LNCAP (cell line): Measurements from ENCODE around the gene ASIC4.

Source experiments
- TF ChIP-seq, protein P1 (sequence below): fragments of 450-650 bp; IDR thresholded peaks from 2 replicates; pipeline ENCODE4 v1.5.1; 2017; ENCODE audit warnings: mild to moderate bottlenecking

The ASIC4 gene

DNA sequence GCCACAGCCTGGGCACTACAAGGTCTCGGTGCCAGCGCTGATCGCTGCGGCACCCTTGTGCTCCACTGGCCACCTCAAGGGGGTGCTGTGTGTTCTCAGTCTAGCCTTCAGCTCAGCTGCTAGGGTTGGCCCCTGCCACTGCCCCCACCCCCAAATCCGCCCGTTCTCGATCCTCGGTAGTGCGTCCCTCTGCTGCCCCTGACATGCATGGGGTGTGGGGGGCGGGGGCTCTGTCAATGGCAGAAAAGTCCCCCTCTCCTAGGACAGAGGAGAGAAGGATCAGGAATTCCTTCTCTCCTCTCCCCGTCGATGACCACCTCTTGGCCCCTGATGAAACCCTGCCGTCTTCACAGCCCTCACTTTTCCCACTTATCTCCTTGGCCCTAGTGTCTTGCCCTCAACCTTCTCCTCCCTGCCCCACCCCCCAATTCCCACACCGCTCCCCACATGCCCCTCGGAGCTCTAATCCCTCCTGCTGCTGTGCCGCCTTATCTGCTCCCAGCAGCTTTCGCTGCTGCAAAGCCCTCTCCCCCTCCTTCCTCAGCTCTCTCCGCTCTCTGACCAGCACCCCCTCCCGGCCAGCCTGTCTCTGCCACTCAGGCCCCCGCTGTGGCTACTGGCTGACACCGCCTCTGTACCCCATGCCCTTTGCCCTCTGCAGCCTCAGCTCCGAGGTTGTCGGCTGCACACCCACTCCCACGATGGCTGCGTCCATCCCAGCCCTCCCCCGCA lies 4.3 kb upstream of the ASIC4 start:
- TF ChIP-seq, protein P1, sequence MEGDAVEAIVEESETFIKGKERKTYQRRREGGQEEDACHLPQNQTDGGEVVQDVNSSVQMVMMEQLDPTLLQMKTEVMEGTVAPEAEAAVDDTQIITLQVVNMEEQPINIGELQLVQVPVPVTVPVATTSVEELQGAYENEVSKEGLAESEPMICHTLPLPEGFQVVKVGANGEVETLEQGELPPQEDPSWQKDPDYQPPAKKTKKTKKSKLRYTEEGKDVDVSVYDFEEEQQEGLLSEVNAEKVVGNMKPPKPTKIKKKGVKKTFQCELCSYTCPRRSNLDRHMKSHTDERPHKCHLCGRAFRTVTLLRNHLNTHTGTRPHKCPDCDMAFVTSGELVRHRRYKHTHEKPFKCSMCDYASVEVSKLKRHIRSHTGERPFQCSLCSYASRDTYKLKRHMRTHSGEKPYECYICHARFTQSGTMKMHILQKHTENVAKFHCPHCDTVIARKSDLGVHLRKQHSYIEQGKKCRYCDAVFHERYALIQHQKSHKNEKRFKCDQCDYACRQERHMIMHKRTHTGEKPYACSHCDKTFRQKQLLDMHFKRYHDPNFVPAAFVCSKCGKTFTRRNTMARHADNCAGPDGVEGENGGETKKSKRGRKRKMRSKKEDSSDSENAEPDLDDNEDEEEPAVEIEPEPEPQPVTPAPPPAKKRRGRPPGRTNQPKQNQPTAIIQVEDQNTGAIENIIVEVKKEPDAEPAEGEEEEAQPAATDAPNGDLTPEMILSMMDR, result peak; percentile 72

DNA sequence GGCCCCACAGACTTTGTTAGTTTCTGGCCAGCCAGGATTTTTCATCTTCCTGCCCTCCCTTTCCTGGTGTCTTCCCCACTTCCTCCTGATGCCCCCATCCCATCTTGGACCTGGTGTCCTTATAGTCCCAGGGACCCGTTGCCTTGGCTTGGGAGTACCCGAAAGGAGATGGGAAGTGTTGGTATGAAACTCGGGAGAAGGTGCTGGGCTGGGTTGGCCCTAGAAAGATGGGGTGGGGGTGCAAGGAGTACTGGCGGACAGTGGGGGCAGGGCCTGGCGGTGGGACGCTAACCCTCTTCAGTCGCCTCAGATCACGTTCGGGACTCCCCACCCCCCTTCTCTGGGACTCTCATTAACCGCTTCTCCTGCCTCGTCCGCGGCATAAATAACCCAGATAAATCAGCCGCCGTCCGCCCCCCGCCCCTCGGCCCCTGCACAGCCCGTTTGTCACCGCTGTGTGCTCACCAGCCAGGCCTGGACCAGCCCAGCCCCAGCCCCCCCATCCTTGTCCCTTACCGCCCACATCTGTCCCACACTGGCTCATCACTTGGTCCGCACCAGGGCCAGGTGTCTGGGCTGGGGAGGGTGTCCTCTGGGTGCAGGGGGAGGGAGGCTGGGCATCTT lies 3.7 kb upstream of the ASIC4 start:
- TF ChIP-seq, protein P1, result no peak

DNA sequence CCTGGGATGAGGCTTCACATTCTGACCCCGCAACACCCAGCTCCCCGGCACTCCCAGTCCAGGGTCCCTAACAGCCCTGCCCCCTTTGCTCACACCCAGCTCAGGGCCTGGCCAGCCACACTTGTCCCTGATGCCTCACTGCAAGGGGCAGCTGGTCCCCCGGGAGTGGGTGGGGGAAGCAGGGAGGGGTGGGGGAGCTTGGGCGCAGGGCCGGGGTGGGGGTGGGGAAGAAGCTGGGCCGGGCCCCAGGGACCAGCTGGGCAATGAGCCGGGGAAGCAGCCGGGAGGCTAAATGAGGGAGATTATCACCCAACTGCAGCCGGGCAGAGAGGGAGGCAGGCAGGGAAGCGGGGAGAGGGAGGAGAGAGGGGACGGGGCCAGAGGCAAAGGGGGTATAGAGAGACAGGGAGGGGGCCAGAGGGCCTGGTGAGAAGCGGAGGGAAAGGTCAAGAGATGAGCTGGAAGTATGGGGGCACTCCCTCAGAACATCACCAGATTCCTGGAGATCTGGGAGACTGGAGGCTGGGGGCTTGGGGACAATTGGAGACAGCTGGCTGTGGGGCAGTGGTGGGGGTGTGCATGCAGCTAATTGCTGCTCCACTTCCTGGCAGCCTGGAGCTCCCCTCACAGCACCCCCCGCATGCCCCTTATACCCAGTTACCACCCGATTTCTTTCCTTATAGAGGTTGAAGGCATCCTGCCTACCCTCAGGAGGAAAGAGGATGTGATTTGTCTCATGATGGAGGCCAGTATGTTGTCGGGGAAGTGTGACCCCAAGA lies 2.5 kb upstream of the ASIC4 start:
- TF ChIP-seq, protein P1, result no peak

DNA sequence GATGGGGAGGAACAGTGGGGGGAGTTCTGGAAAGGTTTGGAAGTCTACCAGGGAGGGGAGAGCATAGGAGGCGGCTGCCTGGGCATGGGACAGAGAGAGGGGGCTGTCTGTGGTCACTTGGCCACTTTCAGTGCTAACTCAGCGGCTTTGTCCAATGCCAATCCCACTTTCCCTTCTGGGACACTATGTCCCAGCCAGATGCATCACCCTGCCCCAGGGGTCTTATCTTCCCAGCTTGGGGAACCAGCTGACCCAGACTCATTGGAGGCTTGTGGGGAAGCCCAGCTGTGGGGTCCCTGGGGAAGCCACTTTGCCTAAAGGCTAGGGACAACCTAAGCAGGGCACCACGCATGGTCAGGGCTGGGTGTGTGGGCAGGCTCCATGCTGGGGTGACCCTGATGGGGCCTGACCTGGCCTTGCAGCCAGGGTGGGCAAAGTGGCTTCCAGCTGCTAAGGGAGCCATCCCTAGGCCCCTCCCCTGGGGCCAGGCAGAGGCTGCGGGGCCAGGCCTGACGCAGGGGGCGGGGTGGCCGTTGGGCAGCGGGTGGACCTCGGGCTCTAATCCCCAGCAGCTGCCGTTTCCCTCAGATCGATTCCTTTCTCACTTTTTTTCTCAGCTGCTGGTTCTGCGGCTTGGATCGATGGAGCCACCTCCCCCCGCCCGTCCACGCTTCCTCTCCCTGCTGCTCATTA lies 1.6 kb upstream of the ASIC4 start:
- TF ChIP-seq, protein P1, result no peak

DNA sequence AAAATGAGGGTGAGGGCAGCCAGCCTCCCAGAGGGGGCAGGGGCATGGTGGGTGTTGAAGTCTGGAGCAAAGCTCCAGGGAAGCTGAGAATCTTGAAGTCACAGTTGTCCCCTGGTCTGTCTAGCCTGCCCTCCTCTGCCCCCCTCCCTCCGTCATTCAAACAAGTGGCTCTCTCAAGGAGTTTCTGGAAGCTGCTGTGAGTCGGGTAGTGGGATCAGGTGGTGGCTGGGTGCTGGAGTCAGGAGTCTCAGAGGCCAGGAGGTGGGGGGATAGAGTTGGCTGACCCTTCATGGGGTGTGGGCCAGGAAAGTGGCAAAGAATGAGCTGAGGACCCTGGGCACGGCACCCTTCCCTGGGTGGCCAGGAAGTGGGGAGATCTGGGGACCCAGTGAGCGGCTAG lies 495 bp upstream of the ASIC4 start:
- TF ChIP-seq, protein P1, result no peak

DNA sequence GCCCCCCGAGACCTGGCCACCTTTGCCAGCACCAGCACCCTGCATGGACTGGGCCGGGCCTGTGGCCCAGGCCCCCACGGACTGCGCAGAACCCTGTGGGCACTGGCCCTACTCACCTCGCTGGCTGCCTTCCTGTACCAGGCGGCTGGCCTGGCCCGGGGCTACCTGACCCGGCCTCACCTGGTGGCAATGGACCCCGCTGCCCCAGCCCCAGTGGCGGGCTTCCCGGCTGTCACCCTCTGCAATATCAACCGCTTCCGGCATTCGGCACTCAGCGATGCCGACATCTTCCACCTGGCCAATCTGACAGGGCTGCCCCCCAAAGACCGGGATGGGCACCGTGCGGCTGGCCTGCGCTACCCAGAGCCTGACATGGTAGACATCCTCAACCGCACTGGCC lies 554 bp downstream of the ASIC4 start:
- TF ChIP-seq, protein P1, result no peak

DNA sequence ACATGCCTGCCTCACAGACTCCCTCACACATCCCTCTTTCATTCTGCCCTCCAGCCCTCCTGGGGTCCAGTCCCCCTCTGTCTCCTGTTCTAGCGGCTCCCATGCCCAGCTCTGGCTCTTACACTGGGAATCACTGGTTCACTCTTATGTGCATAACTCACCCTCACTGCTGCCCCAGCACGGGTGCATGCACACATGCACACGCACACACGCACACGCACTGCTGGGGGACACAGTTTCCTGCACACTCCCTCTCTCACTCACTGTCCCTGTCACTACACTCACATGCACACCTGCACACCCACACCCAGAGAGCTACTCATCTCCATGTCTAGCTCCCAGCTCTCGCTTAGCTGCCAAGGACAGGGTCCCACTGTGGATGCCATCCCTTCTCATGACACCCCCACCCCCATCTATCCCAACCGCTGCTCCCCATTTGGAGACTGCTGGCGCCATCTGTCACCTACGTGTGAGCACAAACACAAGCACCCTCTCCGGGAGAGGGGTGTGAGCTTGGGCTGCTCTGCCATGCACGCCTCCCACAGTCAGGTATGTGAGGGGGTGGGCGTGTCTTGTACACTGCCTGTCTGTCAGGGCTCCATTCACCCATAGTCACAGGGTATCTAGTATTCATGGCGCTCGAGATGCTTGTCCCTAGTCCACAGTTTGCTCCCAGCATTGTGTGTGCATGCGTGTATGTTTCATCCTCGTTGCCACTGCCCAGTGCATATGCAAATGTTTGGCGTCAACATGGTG lies 1.8 kb downstream of the ASIC4 start:
- TF ChIP-seq, protein P1, result no peak
